K562 (cell line): ENCODE measurements around the gene FZD8.

Experiments used
- CBX3 ChIP-seq, 2 experiments: IDR thresholded peaks; 1 replicate in 1 of 2; 2 replicates in 1 of 2; pipeline ENCODE4 v1.6.1; 2012; ENCODE audit warnings: inconsistent platforms in 2 of 2, low read length in 2 of 2, borderline replicate concordance in 1 of 2, control low read depth in 1 of 2
- TF ChIP-seq, protein P1 (sequence below): fragments of 450-650 bp; IDR thresholded peaks from one replicate; pipeline ENCODE4 v1.6.1; 2018; ENCODE audit warnings: mild to moderate bottlenecking, moderate library complexity; ENCODE audit not compliant: partially characterized antibody

DNA sequence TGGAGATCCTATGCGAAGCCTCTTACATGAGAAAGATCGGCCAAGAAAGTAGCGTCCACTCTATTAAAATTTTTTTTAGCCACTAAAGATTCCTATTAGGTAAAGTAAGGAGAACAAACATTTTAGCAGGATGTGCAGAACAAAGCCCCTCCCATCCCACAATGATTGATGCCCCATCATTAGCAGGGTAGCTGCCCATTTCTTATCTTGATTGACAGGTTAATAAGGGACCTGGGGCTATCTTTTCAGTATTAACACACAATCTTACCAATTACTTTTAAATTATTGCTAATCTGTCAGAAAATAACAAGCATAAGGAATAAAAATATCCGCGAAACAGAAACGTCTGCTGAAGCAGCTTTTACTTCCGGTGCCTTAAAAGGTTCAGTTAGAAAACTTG is 5.1 kb downstream of the FZD8 start:
- no peak for TF ChIP-seq CBX3 (IDR thresholded peaks at IDR 0.05; ENCODE audit: borderline replicate concordance in 1 of 2, low read length in 2 of 2)
- TF ChIP-seq, protein P1, sequence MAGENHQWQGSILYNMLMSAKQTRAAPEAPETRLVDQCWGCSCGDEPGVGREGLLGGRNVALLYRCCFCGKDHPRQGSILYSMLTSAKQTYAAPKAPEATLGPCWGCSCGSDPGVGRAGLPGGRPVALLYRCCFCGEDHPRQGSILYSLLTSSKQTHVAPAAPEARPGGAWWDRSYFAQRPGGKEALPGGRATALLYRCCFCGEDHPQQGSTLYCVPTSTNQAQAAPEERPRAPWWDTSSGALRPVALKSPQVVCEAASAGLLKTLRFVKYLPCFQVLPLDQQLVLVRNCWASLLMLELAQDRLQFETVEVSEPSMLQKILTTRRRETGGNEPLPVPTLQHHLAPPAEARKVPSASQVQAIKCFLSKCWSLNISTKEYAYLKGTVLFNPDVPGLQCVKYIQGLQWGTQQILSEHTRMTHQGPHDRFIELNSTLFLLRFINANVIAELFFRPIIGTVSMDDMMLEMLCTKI: no peak
